Activated CD8-positive, alpha-beta T cell treated with anti-CD3 and anti-CD28 coated beads, Interleukin-2, amount 10 ng/mL, durations not matched to agents 7 days and 5 days (primary cell): Measurements from ENCODE around the gene TWF2. TPM values are rescaled to one million over a fixed set of nuclear protein-coding genes. Genes with fewer than 3 reads are reported as not detected.
A peak's percentile ranks its signal among the peaks of the same experiment; 100 is the strongest.
"Not testable (repeated sequence)": the region's sequence is repeated elsewhere in the genome, so short reads cannot be mapped to it uniquely, and the experiment has no call there.

Experiments
- ATAC-seq: fragments of 150-1000 bp; cut with Tn5 transposase; one replicate; pipeline ENCODE4 v1.10.0; 2021; ENCODE audit warnings: moderate library complexity
- CTCF ChIA-PET: fragments of 350-600 bp; sonication (Branson Sonifier 250); formaldehyde crosslinking; loops from one replicate; lab custom pipeline; 2021; ENCODE audit warnings: antibody characterized with exemption; lab: Charles Lee
- POLR2A ChIA-PET: fragments of 350-600 bp; sonication (Branson Sonifier 250); formaldehyde crosslinking; loops from one replicate; lab custom pipeline; 2021; ENCODE audit warnings: antibody characterized with exemption; lab: Charles Lee
- DNase-seq: peaks from one replicate; pipeline ENCODE4 v3.0.0-alpha.2; 2020
- H3K27ac Mint-ChIP-seq: one replicate; pipeline ENCODE4 v1.8.0; 2021; ENCODE audit warnings: mild to moderate bottlenecking, mixed read lengths
- H3K27me3 Mint-ChIP-seq: one replicate; pipeline ENCODE4 v1.8.0; 2021; ENCODE audit warnings: low read depth, mixed read lengths
- H3K36me3 Mint-ChIP-seq: one replicate; pipeline ENCODE4 v1.8.0; 2021; ENCODE audit warnings: low read depth, mixed read lengths
- H3K4me1 Mint-ChIP-seq: one replicate; pipeline ENCODE4 v1.8.0; 2021; ENCODE audit warnings: low read depth, mixed read lengths
- H3K4me3 Mint-ChIP-seq: one replicate; pipeline ENCODE4 v1.8.0; 2021; ENCODE audit warnings: mild to moderate bottlenecking, mixed read lengths
- H3K9me3 Mint-ChIP-seq: one replicate; pipeline ENCODE4 v1.8.0; 2022; ENCODE audit warnings: mixed read lengths; ENCODE audit not compliant: insufficient read depth
- total RNA-seq, 2 experiments: library from RNA; stranded (reverse); gene quantifications; one replicate each; pipeline ENCODE4 v1.2.3, GENCODE V29; 2021

Gene TWF2
- total RNA-seq, 2 experiments from 2014 or later: 154 to 162 TPM

DNA sequence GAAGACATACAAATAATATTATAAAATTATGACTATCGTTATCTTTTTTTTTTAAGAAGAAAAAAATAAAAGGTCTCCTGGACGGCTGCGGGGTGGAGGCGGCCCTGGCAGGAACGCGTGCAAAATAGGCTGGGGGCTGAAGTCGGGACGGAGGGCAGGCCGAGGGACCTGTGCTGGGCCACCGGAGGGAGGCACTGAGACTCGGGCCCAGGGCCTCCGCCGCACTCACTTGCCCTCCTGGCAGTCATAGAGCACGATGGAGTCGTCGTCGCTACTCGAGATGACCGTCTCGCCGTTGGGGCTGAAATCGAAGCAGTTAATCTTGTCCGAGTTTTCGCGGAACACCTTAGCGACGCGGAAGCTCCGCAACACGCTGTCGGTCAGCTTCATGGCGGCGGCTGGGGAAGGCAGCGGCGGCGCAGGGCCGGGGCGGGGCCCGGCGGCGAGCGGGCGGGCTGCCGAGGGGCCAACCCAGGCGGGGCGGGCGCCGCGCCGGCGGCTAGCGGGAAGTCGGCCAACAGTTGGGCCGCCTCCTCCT is 39.1 kb upstream of the TWF2 start:
- ATAC-seq (peak; percentile 68), DNase-seq (peak; percentile 73)
- H3K27ac Mint-ChIP-seq: peak overlapping the region; percentile 99
- POLR2A ChIA-PET: interaction anchor here (0.6 to 15.7 kb wide), 16 partner anchors 10 to 1690 kb away, joined by 3 to 400 read pairs (median 6); partner anchors contain the start of genes GLYCTK, PPM1M, TLR9 and TWF2
- H3K36me3 Mint-ChIP-seq: peaks cover 68% of the 10 kb centered on the region
- H3K9me3 Mint-ChIP-seq: no peaks in the 10 kb centered on the region
- H3K4me1 Mint-ChIP-seq: peaks cover 56% of the 10 kb centered on the region
- CTCF ChIA-PET: interaction anchor here (1.0 to 9.4 kb wide), 14 partner anchors 10 to 61 kb away, joined by 3 to 143 read pairs (median 9); partner anchors contain the start of genes GLYCTK, PPM1M, TLR9 and TWF2
- no peaks in the 10 kb centered on the region for H3K27me3 Mint-ChIP-seq
- peak overlapping the region; percentile 100 for H3K4me3 Mint-ChIP-seq

DNA sequence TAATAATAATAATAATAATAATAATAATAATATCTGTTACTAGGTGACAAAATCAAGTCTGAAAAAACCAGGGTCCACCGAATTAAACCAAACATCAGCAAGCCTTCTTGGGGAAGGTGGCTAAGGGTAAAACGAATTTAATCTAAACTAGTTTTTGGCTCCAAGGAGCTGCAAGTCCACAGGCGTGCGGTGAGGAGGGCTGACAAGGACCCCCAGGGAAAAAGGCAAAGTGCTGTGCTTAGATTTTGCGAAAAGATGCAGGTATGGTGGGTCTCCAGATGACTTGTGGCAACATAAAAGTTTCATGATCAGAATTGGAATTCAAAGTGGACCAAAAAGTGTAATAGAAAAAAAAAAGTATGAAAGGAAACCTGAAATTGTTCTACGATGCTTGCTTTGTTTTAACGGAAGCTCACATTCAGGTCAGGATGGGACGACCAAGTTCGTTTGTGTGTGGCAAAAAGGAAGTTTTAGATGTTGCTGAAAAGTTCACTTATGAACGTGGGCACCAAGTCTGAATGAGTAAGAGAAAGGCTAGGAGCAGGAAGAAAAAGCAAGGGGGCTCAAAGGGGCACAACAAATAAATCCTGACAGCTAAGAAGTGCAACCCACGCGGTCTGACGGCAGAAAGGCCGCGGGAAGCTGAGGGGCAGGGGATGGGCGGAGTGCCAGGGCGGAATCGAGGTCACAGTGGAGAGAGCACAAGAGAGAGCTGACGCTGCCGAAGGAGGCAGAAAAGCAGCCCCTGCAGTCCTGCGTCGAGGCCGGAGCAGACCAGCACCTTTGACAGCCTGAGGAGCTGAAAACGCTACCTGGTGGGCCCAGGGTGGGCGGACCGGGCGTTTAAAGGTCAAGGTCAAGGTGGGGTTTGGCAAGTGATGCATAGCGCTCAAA is 38.4 kb upstream of the TWF2 start:
- DNase-seq (peak; percentile 84), ATAC-seq (peak; percentile 28)
- Mint-ChIP-seq H3K4me3 (peak overlapping the region; percentile 100), H3K4me1 (peaks cover 56% of the 10 kb centered on the region), H3K9me3 (no peaks in the 10 kb centered on the region), H3K36me3 (peaks cover 73% of the 10 kb centered on the region), H3K27me3 (no peaks in the 10 kb centered on the region), H3K27ac (peak overlapping the region; percentile 99)
- ChIA-PET POLR2A (interaction anchor here (0.6 to 15.7 kb wide), 15 partner anchors 10 to 1710 kb away, joined by 3 to 400 read pairs (median 6); partner anchors contain the start of genes C3orf18, GLYCTK, PPM1M and TLR9), CTCF (interaction anchor here (0.6 to 9.4 kb wide), 13 partner anchors 8 to 61 kb away, joined by 3 to 143 read pairs (median 15); partner anchors contain the start of genes GLYCTK, PPM1M, TLR9 and TWF2)

- Mint-ChIP-seq H3K27ac (peak overlapping the region; percentile 99), H3K4me1 (peaks cover 56% of the 10 kb centered on the region), H3K36me3 (peaks cover 86% of the 10 kb centered on the region), H3K4me3 (peak overlapping the region; percentile 100)
- DNase-seq, H3K9me3 Mint-ChIP-seq, ATAC-seq, H3K27me3 Mint-ChIP-seq: not testable (repeated sequence)
- CTCF ChIA-PET: interaction anchor here (0.6 to 7.0 kb wide), 3 partner anchors 12 to 43 kb away, joined by 3 to 74 read pairs (median 3); no protein-coding TSS in a partner anchor
- POLR2A ChIA-PET: interaction anchor here (1.3 kb wide), 1 partner anchor 18 kb away, joined by 5 read pairs; no protein-coding TSS in a partner anchor
These were observed 35.8 kb upstream of the TWF2 start for GRCh38 chr3:52274781-52275180.

DNA sequence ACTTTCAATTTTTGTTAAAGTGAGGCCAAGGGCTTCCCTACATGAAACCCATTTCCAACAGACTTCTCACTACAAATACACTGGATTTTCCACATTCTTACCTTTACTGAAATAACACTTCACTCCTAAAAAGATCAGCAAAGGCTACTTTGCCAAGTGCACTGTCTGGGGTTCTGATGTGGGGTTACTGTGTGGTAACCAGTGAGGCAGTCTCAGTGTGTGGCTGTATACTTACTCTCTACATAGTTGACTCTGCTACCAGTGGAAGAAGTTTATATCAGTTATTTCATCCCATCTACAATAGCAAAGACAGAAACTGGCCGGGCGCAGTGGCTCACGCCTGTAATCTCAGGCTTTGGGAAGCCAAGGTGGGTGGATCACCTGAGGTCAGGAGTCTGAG is 33.9 kb upstream of the TWF2 start:
- Mint-ChIP-seq H3K4me3 (peak overlapping the region; percentile 100), H3K36me3 (peaks cover 94% of the 10 kb centered on the region), H3K9me3 (no peaks in the 10 kb centered on the region), H3K27me3 (no peaks in the 10 kb centered on the region), H3K4me1 (peaks cover 67% of the 10 kb centered on the region), H3K27ac (peak overlapping the region; percentile 99)
- DNase-seq (no peak), ATAC-seq (peak; percentile 34)
- POLR2A ChIA-PET: interaction anchor here (1.0 to 3.4 kb wide), 4 partner anchors 9 to 47 kb away, joined by 3 to 22 read pairs (median 6); partner anchors contain the start of gene TLR9
- CTCF ChIA-PET: interaction anchor here (0.9 to 3.5 kb wide), 6 partner anchors 18 to 66 kb away, joined by 4 to 44 read pairs (median 12); no protein-coding TSS in a partner anchor

DNA sequence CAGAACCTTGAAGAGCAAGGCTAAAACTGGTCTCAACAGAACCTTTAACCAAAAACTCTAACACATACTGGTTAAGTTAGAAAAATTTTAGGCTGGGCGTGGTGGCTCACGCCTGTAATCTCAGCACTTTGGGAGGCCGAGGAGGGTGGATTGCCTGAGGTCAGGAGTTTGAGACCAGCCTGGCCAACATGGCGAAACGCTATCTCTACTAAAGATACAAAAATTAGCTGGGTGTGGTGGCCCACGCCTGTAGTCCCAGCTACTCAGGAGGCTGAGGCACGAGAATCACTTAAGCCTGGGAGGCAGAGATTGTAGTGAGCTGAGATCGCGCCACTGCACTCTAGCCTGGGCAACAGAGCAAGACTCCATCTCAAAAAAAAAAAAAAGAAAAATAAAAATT is 33.2 kb upstream of the TWF2 start:
- DNase-seq, H3K27me3 Mint-ChIP-seq, ATAC-seq, H3K9me3 Mint-ChIP-seq: not testable (repeated sequence)
- Mint-ChIP-seq H3K27ac (peak overlapping the region; percentile 96), H3K4me3 (peak overlapping the region; percentile 84), H3K36me3 (peaks cover 94% of the 10 kb centered on the region), H3K4me1 (peaks cover 74% of the 10 kb centered on the region)
- ChIA-PET POLR2A (interaction anchor here (0.7 to 3.4 kb wide), 6 partner anchors 10 to 47 kb away, joined by 3 to 22 read pairs (median 4); partner anchors contain the start of genes GLYCTK and TLR9), CTCF (interaction anchor here (0.9 to 3.5 kb wide), 12 partner anchors 8 to 67 kb away, joined by 4 to 44 read pairs (median 9); partner anchors contain the start of gene GLYCTK)

- ATAC-seq: no peak
These were observed 31.3 kb upstream of the TWF2 start for GRCh38 chr3:52270252-52270754.

GRCh38 chr3:52269776-52270175 is 30.8 kb upstream of the TWF2 start:
- Mint-ChIP-seq H3K36me3 (peaks cover 88% of the 10 kb centered on the region), H3K4me1 (peaks cover 85% of the 10 kb centered on the region), H3K27me3 (no peaks in the 10 kb centered on the region), H3K9me3 (no peaks in the 10 kb centered on the region), H3K4me3 (peak overlapping the region; percentile 84), H3K27ac (peak overlapping the region; percentile 96)
- CTCF ChIA-PET: interaction anchor here (2.3 to 3.5 kb wide), 5 partner anchors 9 to 69 kb away, joined by 12 to 44 read pairs (median 23); no protein-coding TSS in a partner anchor
- ATAC-seq: no peak
- no peak for DNase-seq
- POLR2A ChIA-PET: interaction anchor here (1.1 to 3.4 kb wide), 2 partner anchors 12 to 16 kb away, joined by 4 to 22 read pairs; no protein-coding TSS in a partner anchor

More at GRCh38 chr3:52270252-52270754, 31.3 kb upstream of the TWF2 start:
- H3K9me3 Mint-ChIP-seq: no peaks in the 10 kb centered on the region
- H3K36me3 Mint-ChIP-seq: peaks cover 89% of the 10 kb centered on the region
- no peak for DNase-seq
- ChIA-PET POLR2A (interaction anchor here (0.6 to 3.4 kb wide), 7 partner anchors 9 to 48 kb away, joined by 3 to 22 read pairs (median 4); partner anchors contain the start of genes TWF2 and WDR82), CTCF (interaction anchor here (0.7 to 3.5 kb wide), 18 partner anchors 7 to 69 kb away, joined by 3 to 44 read pairs (median 6); no protein-coding TSS in a partner anchor)
- peak overlapping the region; percentile 96 for H3K27ac Mint-ChIP-seq
- H3K4me1 Mint-ChIP-seq: peaks cover 84% of the 10 kb centered on the region
- no peaks in the 10 kb centered on the region for H3K27me3 Mint-ChIP-seq
- peak overlapping the region; percentile 84 for H3K4me3 Mint-ChIP-seq

GRCh38 chr3:52268036-52268435 is 29.1 kb upstream of the TWF2 start:
- POLR2A ChIA-PET: interaction anchor here (0.7 to 2.3 kb wide), 4 partner anchors 10 to 20 kb away, joined by 3 to 12 read pairs (median 4); partner anchors contain the start of gene WDR82
- no peak for ATAC-seq
- Mint-ChIP-seq H3K36me3 (peaks cover 88% of the 10 kb centered on the region), H3K4me3 (no peak overlapping the region), H3K4me1 (peaks cover 84% of the 10 kb centered on the region), H3K27me3 (no peaks in the 10 kb centered on the region), H3K27ac (peak overlapping the region; percentile 61), H3K9me3 (no peaks in the 10 kb centered on the region)
- CTCF ChIA-PET: interaction anchor here (0.7 to 1.5 kb wide), 6 partner anchors 8 to 71 kb away, joined by 3 to 5 read pairs (median 4); no protein-coding TSS in a partner anchor
- no peak for DNase-seq

DNA sequence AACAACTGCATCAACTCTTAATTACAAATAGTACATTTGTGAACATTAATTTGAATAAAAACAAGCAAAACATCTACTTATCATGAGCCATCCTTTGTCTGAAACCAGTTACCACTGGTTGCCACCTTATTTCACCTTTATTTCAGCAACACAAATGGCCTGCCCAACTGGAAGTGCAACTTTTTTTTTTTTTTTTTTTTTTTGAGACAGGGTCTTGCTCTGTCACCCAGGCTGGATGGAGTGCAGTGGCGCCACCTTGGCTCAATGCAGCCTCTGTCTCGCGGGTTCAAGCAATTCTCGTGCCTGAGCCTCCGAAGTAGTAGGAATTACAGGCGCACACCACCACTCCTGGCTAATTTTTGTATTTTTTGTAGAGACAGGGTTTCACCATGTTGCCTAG is 26.4 kb upstream of the TWF2 start:
- ChIA-PET CTCF (interaction anchor here (1.2 to 2.9 kb wide), 2 partner anchors 12 to 34 kb away, joined by 6 to 12 read pairs; no protein-coding TSS in a partner anchor), POLR2A (interaction anchor here (0.6 to 2.4 kb wide), 3 partner anchors 10 to 13 kb away, joined by 3 to 15 read pairs (median 5); partner anchors contain the start of gene WDR82)
- Mint-ChIP-seq H3K4me1 (peaks cover 84% of the 10 kb centered on the region), H3K36me3 (peaks cover 91% of the 10 kb centered on the region), H3K4me3 (no peak overlapping the region), H3K9me3 (no peaks in the 10 kb centered on the region), H3K27ac (no peak overlapping the region), H3K27me3 (no peaks in the 10 kb centered on the region)
- ATAC-seq (no peak), DNase-seq (no peak)

DNA sequence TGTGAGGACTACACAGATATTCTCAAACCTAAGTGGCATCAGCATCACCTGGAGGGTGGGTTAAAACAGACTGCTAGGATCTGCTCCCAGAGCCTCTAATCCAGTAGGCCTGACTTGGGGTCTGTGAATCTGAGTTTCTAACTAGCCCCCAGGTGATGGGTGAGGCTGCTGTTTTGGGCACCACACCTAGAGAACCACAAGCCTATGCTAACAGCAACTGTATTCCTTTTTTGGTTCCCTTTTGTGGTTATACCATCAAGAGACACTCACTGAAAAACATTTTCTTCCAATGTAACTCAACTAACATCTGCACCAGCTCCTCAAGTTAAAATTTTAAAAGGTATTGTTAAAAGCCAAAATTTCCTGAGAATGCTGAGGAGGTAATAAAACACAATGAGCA is 23.5 kb upstream of the TWF2 start:
- POLR2A ChIA-PET: interaction anchor here (0.6 kb wide), 1 partner anchor 17 kb away, joined by 3 read pairs; no protein-coding TSS in a partner anchor
- Mint-ChIP-seq H3K36me3 (peaks cover 92% of the 10 kb centered on the region), H3K9me3 (no peaks in the 10 kb centered on the region), H3K27ac (peak overlapping the region; percentile 51), H3K4me3 (no peak overlapping the region), H3K4me1 (peaks cover 78% of the 10 kb centered on the region), H3K27me3 (no peaks in the 10 kb centered on the region)
- no peak for DNase-seq
- CTCF ChIA-PET: interaction anchor here (1.3 to 2.9 kb wide), 4 partner anchors 8 to 14 kb away, joined by 3 to 13 read pairs (median 8); no protein-coding TSS in a partner anchor
- ATAC-seq: no peak
